NCI-H345 treated with DMSO at 0.1 percent for 48 hours (cell line): ENCODE measurements around the gene NLGN4Y.
"Not testable (repeated sequence)": the region's sequence is repeated elsewhere in the genome, so short reads cannot be mapped to it uniquely, and the experiment has no call there.

Experiments used
- DNase-seq: peaks from one replicate; lab custom pipeline; 2025; ENCODE audit not compliant: unreplicated experiment; lab: John Stamatoyannopoulos, UW

Gene NLGN4Y

DNA sequence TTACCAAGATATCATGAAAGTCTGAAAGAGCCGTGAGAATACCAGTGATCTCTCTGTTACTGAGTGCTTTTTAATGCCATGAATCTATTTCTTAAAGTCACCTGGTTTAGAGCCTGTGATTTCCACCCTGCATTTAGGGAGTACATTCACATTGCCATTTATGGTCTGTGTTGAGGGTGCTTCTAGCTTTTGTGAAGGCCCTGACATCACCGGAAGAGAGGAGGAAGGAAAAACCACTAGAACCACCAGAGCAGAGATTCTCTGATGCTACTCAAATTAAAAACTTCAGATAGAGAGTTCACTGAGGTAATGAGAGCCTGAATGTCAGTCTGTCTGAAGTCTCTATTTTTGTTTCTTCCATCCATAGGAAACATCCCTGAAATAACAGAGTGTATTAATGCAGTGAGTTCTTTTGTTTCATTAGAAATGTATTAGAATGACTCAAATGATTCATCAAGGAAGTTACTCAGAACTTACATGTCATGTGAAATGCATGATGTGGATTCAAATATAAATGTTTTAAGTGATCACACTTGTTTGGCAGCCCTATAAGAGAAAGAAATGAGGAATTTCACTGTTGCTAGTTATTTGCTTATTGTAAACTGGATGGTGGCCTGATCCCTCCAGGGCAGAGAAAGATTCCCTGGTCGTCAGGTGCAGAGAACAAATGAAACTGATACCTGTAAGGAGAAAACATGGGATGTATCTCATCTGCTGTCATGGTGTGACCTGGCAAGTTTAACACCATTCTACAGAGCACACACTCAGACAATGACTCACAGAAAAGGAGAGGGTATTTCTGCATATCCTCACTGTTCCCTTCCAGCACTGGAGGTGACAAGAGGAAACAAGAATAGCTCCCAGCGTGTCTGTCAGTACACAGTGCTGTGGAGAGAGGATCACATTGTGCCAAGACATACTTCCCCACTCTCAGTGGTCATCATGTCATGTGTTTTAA lies 310.1 kb downstream of the NLGN4Y start:
- no peak for DNase-seq

DNA sequence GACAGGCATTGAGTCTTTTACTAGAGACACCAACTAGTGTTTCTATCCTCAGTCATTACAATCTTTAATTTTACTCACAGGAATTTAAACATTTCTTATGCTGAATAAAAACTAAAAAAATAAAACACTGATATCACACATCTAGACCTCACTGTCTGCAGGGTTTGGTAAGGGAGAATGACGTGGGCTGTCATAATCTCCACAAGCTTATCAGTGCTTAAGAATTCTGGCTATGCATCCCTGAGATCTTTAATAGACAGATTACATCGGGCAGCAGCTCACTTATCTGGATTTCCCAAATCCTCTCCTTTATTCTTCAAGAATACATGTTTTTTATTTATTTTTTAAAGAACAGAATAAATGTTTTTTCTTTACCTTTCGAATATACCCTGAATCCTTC lies 313.1 kb downstream of the NLGN4Y start:
- DNase-seq: no peak

DNA sequence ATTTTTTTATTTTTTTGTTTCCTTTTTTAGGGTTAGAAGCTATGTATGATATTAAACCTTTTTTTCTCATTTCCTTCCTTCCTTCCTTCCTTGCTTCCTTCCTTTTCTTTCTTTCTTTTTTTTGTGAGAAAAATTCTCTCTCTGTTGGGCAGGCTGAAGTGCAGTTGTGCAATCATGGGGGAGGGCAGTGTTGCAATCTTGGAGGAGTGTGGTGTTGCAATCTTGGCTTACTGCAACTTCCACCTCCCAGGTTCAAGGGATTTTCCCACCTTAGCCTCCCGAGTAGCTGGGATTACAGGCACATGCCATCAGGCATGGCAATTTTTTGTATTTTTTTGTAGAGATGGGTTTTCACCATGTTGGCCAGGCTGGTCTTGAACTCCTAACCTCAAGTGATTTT lies 326.4 kb downstream of the NLGN4Y start:
- no peak for DNase-seq

DNA sequence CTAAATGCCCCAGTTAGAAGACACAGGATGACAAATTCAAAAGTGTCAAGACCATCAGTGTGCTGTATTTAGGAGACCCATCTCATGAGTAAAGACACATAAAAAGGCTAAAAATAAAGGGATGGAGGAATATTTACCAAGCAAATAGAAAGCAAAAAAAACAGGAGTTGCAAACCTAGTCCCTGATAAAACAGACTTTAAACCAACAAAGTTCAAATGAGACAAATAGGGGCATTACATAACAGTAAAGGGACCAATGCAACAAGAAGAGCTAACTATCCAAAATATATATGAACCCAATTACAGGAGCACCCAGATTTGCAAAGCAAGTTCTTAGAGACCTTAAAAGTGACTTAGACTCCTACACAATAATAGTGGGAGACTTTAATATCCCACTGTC lies 336.1 kb downstream of the NLGN4Y start:
- DNase-seq: no peak

DNA sequence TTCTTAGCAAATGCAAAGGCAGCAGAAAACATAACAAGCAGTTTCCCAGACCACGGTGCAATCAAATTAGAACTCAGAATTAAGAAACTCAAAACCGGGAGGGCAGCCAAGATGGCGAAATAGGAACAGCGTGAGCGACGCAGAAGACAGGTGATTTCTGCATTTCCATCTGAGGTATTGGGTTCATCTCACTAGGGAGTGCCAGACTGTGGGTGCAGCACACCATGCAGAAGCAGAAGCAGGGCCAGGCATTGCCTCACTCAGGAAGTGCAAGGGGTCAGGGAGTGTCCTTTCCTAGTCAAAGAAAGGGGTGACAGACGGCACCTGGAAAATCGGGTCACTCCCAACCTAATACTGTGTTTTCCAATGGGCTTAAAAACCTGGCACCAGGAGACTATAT lies 336.7 kb downstream of the NLGN4Y start:
- not testable (repeated sequence) for DNase-seq

DNA sequence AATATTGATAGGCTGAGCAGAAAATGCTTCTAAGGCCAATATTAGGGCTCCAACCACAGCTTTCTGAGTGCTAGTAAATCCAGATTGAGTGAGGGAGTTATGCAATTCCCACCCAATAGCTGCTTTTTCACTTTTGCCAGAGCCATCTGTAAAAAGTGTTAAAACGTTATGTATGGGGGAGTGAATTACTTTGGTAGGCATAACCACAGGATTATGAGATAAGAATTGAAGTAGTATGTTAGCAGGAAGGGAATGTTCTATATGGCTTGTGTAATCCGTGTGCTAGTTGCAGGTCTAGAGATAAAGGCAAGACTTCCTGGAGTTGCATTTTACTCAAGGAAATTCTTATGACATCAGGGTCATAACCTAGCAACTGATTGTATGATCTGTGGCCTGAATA lies 347.6 kb downstream of the NLGN4Y start:
- DNase-seq: no peak
